MM.1S (cell line): Measurements from ENCODE around the gene TREX2.

Experiments used
- CTCF ChIP-seq: fragments of 300-600 bp; sonication (generic); IDR thresholded peaks from 2 replicates; pipeline ENCODE4 v1.5.1; 2016; ENCODE audit warnings: antibody characterized with exemption, low read length, mixed read lengths
- EZH2 ChIP-seq: fragments of 300-600 bp; sonication (generic); optimal IDR thresholded peaks from 2 replicates; pipeline ENCODE3; 2017; ENCODE audit warnings: low read depth, mild to moderate bottlenecking, antibody characterized with exemption, low read length, mixed read lengths
- EZH2phosphoT487 ChIP-seq: fragments of 300-600 bp; sonication (generic); IDR thresholded peaks from 2 replicates; pipeline ENCODE4 v1.6.1; 2018; ENCODE audit warnings: antibody characterized with exemption, low read length

- TF ChIP-seq EZH2 (no peak), CTCF (no peak), EZH2phosphoT487 (no peak)
These were observed 19.7 kb downstream of the TREX2 start for GRCh38 chrX:153426204-153426603.
